T-helper 17 cell (primary cell): ENCODE data around the gene STAM. TPM values are rescaled to one million over a fixed set of nuclear protein-coding genes. Genes with fewer than 3 reads are reported as not detected.
"Not testable (repeated sequence)": the region's sequence is repeated elsewhere in the genome, so short reads cannot be mapped to it uniquely, and the experiment has no call there.

Source experiments
- ATAC-seq: fragments of 150-1000 bp; cut with Tn5 transposase; 2 replicates; pipeline ENCODE4 v1.10.0; 2021; ENCODE audit warnings: mild to moderate bottlenecking, moderate library complexity
- DNase-seq, 3 donors: peaks; one replicate each; pipeline versions ENCODE4 v3.0.0 to v3.0.0-alpha.2; 2020 to 2021
- H3K9me3 ChIP-seq: one replicate; pipeline ENCODE4 v1.7.0; 2013; ENCODE audit warnings: low read length, mild to moderate bottlenecking; ENCODE audit not compliant: control insufficient read depth, poor library complexity, severe bottlenecking
- H3K27ac Mint-ChIP-seq: one replicate; pipeline ENCODE4 v1.8.0; 2022; ENCODE audit warnings: mild to moderate bottlenecking, moderate library complexity, mixed read lengths
- H3K27me3 Mint-ChIP-seq: one replicate; pipeline ENCODE4 v1.8.0; 2022; ENCODE audit warnings: mixed read lengths
- H3K36me3 Mint-ChIP-seq: one replicate; pipeline ENCODE4 v1.8.0; 2022; ENCODE audit warnings: low read depth, mixed read lengths
- H3K4me1 Mint-ChIP-seq: one replicate; pipeline ENCODE4 v1.8.0; 2022; ENCODE audit warnings: mild to moderate bottlenecking, mixed read lengths
- H3K4me3 Mint-ChIP-seq: one replicate; pipeline ENCODE4 v1.8.0; 2022; ENCODE audit warnings: mild to moderate bottlenecking, moderate library complexity, mixed read lengths
- total RNA-seq, 4 donors: library from RNA in 2 of 4; stranded (reverse) in 2 of 4; gene quantifications; one replicate each; pipeline ENCODE4 v1.2.3 and lab custom pipeline; 2022 to 2026

The STAM gene
- total RNA-seq, 2 donors from 2014 or later: 55.9 to 65.8 TPM

DNA sequence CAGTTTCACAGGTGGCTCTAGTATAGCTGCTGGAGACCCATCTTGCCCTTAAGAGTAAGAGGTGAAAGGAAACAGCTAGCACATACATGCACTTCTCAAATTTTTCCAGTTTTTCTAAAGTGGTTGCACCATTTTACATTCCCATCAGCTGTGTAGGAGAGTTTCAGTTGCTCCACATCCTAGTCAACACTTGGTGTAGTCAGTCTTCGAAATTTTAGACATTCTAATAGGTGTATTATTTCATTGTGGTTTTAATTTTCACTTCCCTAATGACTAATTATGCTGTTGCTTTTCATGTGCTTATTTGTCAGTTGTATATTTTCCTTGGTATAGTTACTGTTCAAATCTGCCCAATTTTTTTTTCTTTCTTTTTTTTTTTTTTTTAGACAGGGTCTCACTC lies 17.3 kb upstream of the STAM start:
- DNase-seq (no peak), ATAC-seq (no peak)
- peaks cover 17% of the 10 kb centered on the region for H3K27me3 Mint-ChIP-seq

GRCh38 chr10:17632590-17632989 lies 11.4 kb upstream of the STAM start:
- H3K4me3 Mint-ChIP-seq, H3K27me3 Mint-ChIP-seq, H3K36me3 Mint-ChIP-seq, H3K9me3 ChIP-seq, H3K4me1 Mint-ChIP-seq, DNase-seq, ATAC-seq, H3K27ac Mint-ChIP-seq: not testable (repeated sequence)

More for the DNA sequence above, 17.3 kb upstream of the STAM start:
- no peaks in the 10 kb centered on the region for H3K9me3 ChIP-seq
- Mint-ChIP-seq H3K36me3 (peaks cover 2% of the 10 kb centered on the region), H3K27ac (no peak overlapping the region), H3K4me3 (no peak overlapping the region), H3K4me1 (no peaks in the 10 kb centered on the region)

- no peak for DNase-seq
- ATAC-seq: no peak
- Mint-ChIP-seq H3K27me3 (no peaks in the 10 kb centered on the region), H3K4me3 (no peak overlapping the region), H3K27ac (no peak overlapping the region), H3K4me1 (peaks cover 5% of the 10 kb centered on the region), H3K36me3 (no peaks in the 10 kb centered on the region)
- H3K9me3 ChIP-seq: no peaks in the 10 kb centered on the region
Measured at GRCh38 chr10:17633353-17633752, 10.6 kb upstream of the STAM start.

DNA sequence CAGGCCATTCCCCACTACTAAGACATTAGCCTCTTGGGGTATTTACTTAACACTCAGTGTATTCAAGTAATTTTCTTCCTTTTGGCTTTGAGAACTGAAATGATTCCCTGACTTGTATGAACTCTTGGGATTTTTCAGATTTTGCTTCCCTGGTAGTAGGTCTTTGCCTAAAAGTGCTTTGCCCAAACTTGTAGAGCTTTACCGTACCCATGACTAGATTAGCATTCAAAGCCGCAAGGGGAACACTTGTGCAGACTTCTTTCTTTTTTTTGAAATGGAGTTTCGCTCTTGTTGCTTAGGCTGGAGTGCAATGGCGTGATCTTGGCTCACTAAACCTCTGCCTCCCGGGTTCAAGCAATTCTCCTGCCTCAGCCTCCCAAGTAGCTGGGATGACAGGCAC lies 6.1 kb upstream of the STAM start:
- no peaks in the 10 kb centered on the region for H3K27me3 Mint-ChIP-seq
- DNase-seq (no peak), ATAC-seq (no peak)
- no peaks in the 10 kb centered on the region for H3K36me3 Mint-ChIP-seq
- H3K27ac Mint-ChIP-seq: no peak overlapping the region
- H3K4me3 Mint-ChIP-seq: no peak overlapping the region
- H3K9me3 ChIP-seq: no peaks in the 10 kb centered on the region
- H3K4me1 Mint-ChIP-seq: peaks cover 5% of the 10 kb centered on the region

GRCh38 chr10:17640331-17640816 lies 3.6 kb upstream of the STAM start:
- Mint-ChIP-seq H3K27ac (no peak overlapping the region), H3K36me3 (no peaks in the 10 kb centered on the region), H3K4me3 (no peak overlapping the region), H3K4me1 (peaks cover 12% of the 10 kb centered on the region), H3K27me3 (no peaks in the 10 kb centered on the region)
- DNase-seq (no peak), ATAC-seq (no peak)
- no peaks in the 10 kb centered on the region for H3K9me3 ChIP-seq

DNA sequence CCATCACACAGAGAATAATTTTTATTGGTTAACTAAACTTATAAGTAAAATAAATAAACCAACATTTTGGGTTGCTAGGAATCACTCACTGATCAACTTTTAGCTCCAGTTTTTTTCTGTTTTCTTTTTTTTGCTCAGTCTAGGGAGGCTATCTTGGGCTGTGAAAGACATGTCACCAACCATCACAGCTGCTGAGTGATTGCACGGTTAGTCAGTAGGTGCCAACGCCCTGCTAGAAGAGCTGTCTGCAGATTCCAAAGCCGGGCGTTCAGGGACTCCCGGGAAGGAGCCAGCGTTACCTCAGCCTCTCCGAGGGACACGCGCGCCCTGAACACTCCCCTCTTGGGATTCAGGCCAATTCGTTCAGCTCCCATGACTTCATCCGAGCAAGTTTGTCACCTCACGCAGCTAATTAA lies 604 bp upstream of the STAM start:
- Mint-ChIP-seq H3K27me3 (no peaks in the 10 kb centered on the region), H3K36me3 (peaks cover 2% of the 10 kb centered on the region), H3K4me3 (peak overlapping the region; percentile 98), H3K27ac (peak overlapping the region; percentile 100), H3K4me1 (peaks cover 31% of the 10 kb centered on the region)
- DNase-seq: peak in 2 of 3 donors; percentile 7 to 17
- peak; percentile 12 for ATAC-seq
- H3K9me3 ChIP-seq: no peaks in the 10 kb centered on the region

GRCh38 chr10:17644485-17644943 lies 563 bp downstream of the STAM start:
- no peaks in the 10 kb centered on the region for H3K9me3 ChIP-seq
- H3K27ac Mint-ChIP-seq: peak overlapping the region; percentile 100
- peaks cover 40% of the 10 kb centered on the region for H3K4me1 Mint-ChIP-seq
- no peaks in the 10 kb centered on the region for H3K27me3 Mint-ChIP-seq
- ATAC-seq: peak; percentile 13
- H3K36me3 Mint-ChIP-seq: peaks cover 2% of the 10 kb centered on the region
- peak overlapping the region; percentile 98 for H3K4me3 Mint-ChIP-seq
- no peak for DNase-seq

GRCh38 chr10:17645621-17646345 lies 1.8 kb downstream of the STAM start:
- ATAC-seq: peak; percentile 11
- DNase-seq: no peak
- Mint-ChIP-seq H3K27me3 (no peaks in the 10 kb centered on the region), H3K27ac (peak overlapping the region; percentile 100), H3K36me3 (peaks cover 2% of the 10 kb centered on the region), H3K4me3 (peak overlapping the region; percentile 98), H3K4me1 (peaks cover 43% of the 10 kb centered on the region)
- H3K9me3 ChIP-seq: no peaks in the 10 kb centered on the region

- peaks cover 50% of the 10 kb centered on the region for H3K4me1 Mint-ChIP-seq
- peak overlapping the region; percentile 90 for H3K27ac Mint-ChIP-seq
- no peaks in the 10 kb centered on the region for H3K27me3 Mint-ChIP-seq
- no peak for DNase-seq
- H3K36me3 Mint-ChIP-seq: peaks cover 2% of the 10 kb centered on the region
- no peaks in the 10 kb centered on the region for H3K9me3 ChIP-seq
- H3K4me3 Mint-ChIP-seq: peak overlapping the region; percentile 50
- ATAC-seq: no peak
Measured at GRCh38 chr10:17647326-17647725, 3.4 kb downstream of the STAM start.

GRCh38 chr10:17648243-17649035 lies 4.5 kb downstream of the STAM start:
- Mint-ChIP-seq H3K27me3 (no peaks in the 10 kb centered on the region), H3K27ac (peak overlapping the region; percentile 90), H3K4me1 (peaks cover 50% of the 10 kb centered on the region), H3K4me3 (peak overlapping the region; percentile 71), H3K36me3 (peaks cover 2% of the 10 kb centered on the region)
- peaks cover 5% of the 10 kb centered on the region for H3K9me3 ChIP-seq
- ATAC-seq (peak; percentile 25), DNase-seq (peak; percentile 16 to 52 (median 22))

- no peak for ATAC-seq
- H3K4me3 Mint-ChIP-seq: peak overlapping the region; percentile 71
- peaks cover 9% of the 10 kb centered on the region for H3K9me3 ChIP-seq
- peaks cover 2% of the 10 kb centered on the region for H3K36me3 Mint-ChIP-seq
- DNase-seq: no peak
- H3K4me1 Mint-ChIP-seq: peaks cover 50% of the 10 kb centered on the region
- peak overlapping the region; percentile 90 for H3K27ac Mint-ChIP-seq
- no peaks in the 10 kb centered on the region for H3K27me3 Mint-ChIP-seq
Measured at GRCh38 chr10:17649052-17649451, 5.1 kb downstream of the STAM start.

DNA sequence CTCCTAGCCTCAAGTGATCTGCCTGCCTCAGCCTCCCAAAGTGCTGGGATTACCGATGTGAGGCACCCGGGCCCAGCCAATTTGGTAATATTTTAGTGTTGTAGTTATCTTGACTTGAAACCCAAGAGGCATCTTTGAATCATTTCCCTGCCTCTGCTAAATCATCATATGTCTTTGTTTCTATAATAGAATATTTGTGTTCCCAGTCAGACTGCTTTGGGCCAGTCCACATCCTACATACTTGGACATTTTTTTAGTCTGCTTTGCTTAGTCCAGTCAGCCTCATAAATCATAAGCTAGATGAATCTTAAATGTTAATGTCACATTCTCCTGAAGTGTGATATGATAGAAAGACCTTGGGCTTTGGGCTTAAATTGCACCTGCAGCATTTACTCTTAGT lies 5.9 kb downstream of the STAM start:
- Mint-ChIP-seq H3K4me1 (peaks cover 45% of the 10 kb centered on the region), H3K36me3 (peaks cover 2% of the 10 kb centered on the region), H3K27ac (peak overlapping the region; percentile 90), H3K27me3 (no peaks in the 10 kb centered on the region), H3K4me3 (peak overlapping the region; percentile 21)
- ATAC-seq: no peak
- no peak for DNase-seq
- H3K9me3 ChIP-seq: peaks cover 9% of the 10 kb centered on the region

DNA sequence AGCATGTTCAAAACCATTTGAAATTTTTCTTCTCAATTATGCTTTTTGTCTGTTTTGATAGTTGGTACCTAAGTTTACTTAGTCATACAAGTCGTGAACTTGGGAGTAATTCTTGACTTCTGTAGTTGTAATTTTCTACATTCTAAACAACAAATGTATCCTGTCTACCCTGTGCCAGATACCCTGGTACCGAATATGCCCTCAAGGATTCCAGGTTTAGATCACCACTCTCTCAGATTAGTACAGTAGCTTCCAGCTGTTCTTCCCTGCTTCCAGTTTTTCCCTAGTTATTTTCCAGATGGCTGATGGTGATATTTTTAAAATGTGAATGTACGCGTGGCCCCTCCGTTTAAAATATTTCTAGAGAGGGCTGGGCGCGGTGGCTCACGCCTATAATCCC lies 6.5 kb downstream of the STAM start:
- ATAC-seq (no peak), DNase-seq (no peak)
- H3K4me3 Mint-ChIP-seq: peak overlapping the region; percentile 39
- peaks cover 9% of the 10 kb centered on the region for H3K9me3 ChIP-seq
- H3K27ac Mint-ChIP-seq: peak overlapping the region; percentile 90
- H3K36me3 Mint-ChIP-seq: peaks cover 2% of the 10 kb centered on the region
- H3K4me1 Mint-ChIP-seq: peaks cover 48% of the 10 kb centered on the region
- H3K27me3 Mint-ChIP-seq: no peaks in the 10 kb centered on the region
